ENCODE measurements around the gene FILIP1L.

Gene FILIP1L

GRCh38 chr3:100084100-100084806 is 30.0 kb downstream of the FILIP1L start:
- H3K27me3 ChIP-seq (replicated peaks; ENCODE audit: control insufficient read depth, insufficient read depth, low read length): no peaks in the 10 kb centered on the region
- no peak for DNase-seq (ENCODE audit: extremely low read depth, insufficient read length)
- no peak for TF ChIP-seq CTCF (IDR thresholded peaks at IDR 0.05; ENCODE audit: insufficient read depth, low read length, poor library complexity, severe bottlenecking)
- no peak overlapping the region for H3K4me3 ChIP-seq (replicated peaks; ENCODE audit: low read depth, low read length)
- no peaks in the 10 kb centered on the region for H3K36me3 ChIP-seq (ENCODE audit: control insufficient read depth, insufficient read depth, low read length)

- no peak for DNase-seq (ENCODE audit: extremely low read depth, insufficient read length)
- no peaks in the 10 kb centered on the region for H3K27me3 ChIP-seq (replicated peaks; ENCODE audit: control insufficient read depth, insufficient read depth, low read length)
- H3K4me3 ChIP-seq (replicated peaks; ENCODE audit: low read depth, low read length): no peak overlapping the region
- no peak for TF ChIP-seq CTCF (IDR thresholded peaks at IDR 0.05; ENCODE audit: insufficient read depth, low read length, poor library complexity, severe bottlenecking)
- no peaks in the 10 kb centered on the region for H3K36me3 ChIP-seq (ENCODE audit: control insufficient read depth, insufficient read depth, low read length)
Measured at GRCh38 chr3:100083209-100083608, 31.1 kb downstream of the FILIP1L start.

GRCh38 chr3:100082714-100083113 is 31.6 kb downstream of the FILIP1L start:
- no peak for DNase-seq (ENCODE audit: extremely low read depth, insufficient read length)
- Histone ChIP-seq H3K4me3 (replicated peaks; ENCODE audit: low read depth, low read length) (no peak overlapping the region), H3K27me3 (replicated peaks; ENCODE audit: control insufficient read depth, insufficient read depth, low read length) (no peaks in the 10 kb centered on the region), H3K36me3 (ENCODE audit: control insufficient read depth, insufficient read depth, low read length) (no peaks in the 10 kb centered on the region)
- no peak for TF ChIP-seq CTCF (IDR thresholded peaks at IDR 0.05; ENCODE audit: insufficient read depth, low read length, poor library complexity, severe bottlenecking)

GRCh38 chr3:100081986-100082692 is 32.2 kb downstream of the FILIP1L start:
- no peaks in the 10 kb centered on the region for H3K36me3 ChIP-seq (ENCODE audit: control insufficient read depth, insufficient read depth, low read length)
- H3K4me3 ChIP-seq (replicated peaks; ENCODE audit: low read depth, low read length): no peak overlapping the region
- no peak for DNase-seq (ENCODE audit: extremely low read depth, insufficient read length)
- H3K27me3 ChIP-seq (replicated peaks; ENCODE audit: control insufficient read depth, insufficient read depth, low read length): no peaks in the 10 kb centered on the region
- TF ChIP-seq CTCF (IDR thresholded peaks at IDR 0.05; ENCODE audit: insufficient read depth, low read length, poor library complexity, severe bottlenecking): no peak

- TF ChIP-seq CTCF (IDR thresholded peaks at IDR 0.05; ENCODE audit: insufficient read depth, low read length, poor library complexity, severe bottlenecking): no peak
- no peak for DNase-seq (ENCODE audit: extremely low read depth, insufficient read length)
- Histone ChIP-seq H3K27me3 (replicated peaks; ENCODE audit: control insufficient read depth, insufficient read depth, low read length) (no peaks in the 10 kb centered on the region), H3K4me3 (replicated peaks; ENCODE audit: low read depth, low read length) (no peak overlapping the region), H3K36me3 (ENCODE audit: control insufficient read depth, insufficient read depth, low read length) (no peaks in the 10 kb centered on the region)
Measured at GRCh38 chr3:100081311-100081710, 33.0 kb downstream of the FILIP1L start.

All from GM06990 (cell line).